ENCODE measurements around the gene MPRIP.

DNA sequence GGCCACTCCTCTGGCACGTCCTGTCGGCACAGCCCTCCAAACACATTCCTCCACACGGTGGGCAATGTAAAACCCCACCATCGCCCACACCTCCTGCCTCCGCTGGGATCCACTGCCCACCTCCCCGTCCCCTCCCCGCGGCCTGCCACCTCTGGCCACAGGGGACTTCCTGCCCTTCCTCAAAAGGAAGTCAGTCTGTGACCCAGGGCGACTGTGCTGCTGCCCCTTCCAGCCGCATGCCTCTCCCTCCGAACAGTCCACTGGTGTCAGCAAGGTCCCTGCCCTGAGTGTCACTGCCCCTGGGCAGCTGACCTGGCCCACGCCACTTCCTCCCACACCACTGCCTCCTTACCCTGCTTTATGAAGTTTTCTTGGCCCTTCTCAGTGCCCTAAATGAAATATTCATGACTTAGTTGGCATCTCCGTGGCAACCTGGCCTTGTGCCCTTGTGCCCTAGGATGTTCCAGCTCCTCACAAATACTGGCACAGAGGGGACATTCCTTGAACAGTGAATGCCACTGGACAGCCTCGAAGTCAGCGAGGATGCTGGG, 161.9 kb downstream of the MPRIP start:
- TF ChIP-seq EZH2phosphoT487 (IDR thresholded peaks at IDR 0.05; ENCODE audit: borderline replicate concordance, low read depth) (no peak), RAD21 (IDR thresholded peaks at IDR 0.05; ENCODE audit: low read length) (no peak), RXRA (IDR thresholded peaks at IDR 0.05; ENCODE audit: borderline replicate concordance, low read depth) (no peak)
- TF ChIP-seq, protein P1, sequence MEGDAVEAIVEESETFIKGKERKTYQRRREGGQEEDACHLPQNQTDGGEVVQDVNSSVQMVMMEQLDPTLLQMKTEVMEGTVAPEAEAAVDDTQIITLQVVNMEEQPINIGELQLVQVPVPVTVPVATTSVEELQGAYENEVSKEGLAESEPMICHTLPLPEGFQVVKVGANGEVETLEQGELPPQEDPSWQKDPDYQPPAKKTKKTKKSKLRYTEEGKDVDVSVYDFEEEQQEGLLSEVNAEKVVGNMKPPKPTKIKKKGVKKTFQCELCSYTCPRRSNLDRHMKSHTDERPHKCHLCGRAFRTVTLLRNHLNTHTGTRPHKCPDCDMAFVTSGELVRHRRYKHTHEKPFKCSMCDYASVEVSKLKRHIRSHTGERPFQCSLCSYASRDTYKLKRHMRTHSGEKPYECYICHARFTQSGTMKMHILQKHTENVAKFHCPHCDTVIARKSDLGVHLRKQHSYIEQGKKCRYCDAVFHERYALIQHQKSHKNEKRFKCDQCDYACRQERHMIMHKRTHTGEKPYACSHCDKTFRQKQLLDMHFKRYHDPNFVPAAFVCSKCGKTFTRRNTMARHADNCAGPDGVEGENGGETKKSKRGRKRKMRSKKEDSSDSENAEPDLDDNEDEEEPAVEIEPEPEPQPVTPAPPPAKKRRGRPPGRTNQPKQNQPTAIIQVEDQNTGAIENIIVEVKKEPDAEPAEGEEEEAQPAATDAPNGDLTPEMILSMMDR (IDR thresholded peaks at IDR 0.05): no peak
